ENCODE data around the gene WNT10A.

WNT10A gene

GRCh38 chr2:218877331-218877730 lies 3.3 kb upstream of the WNT10A start:
- Histone ChIP-seq H3K9me3 (ENCODE audit: control insufficient read depth in 1 of 2, low read length in 2 of 2) (no peaks in the 10 kb centered on the region), H3K4me1 (ENCODE audit: control insufficient read depth in 1 of 2, insufficient read depth in 2 of 2, low read length in 2 of 2) (peaks cover 3 to 14% of the 10 kb centered on the region in 2 donors), H3K27ac (ENCODE audit: low read depth, low read length) (no peak overlapping the region), H3K27me3 (ENCODE audit: control insufficient read depth in 1 of 2, insufficient read depth in 2 of 2, low read length in 2 of 2) (peaks cover 81 to 85% of the 10 kb centered on the region in 2 donors), H3K9ac (ENCODE audit: low read depth in 1 of 2, low read length in 2 of 2) (no peak overlapping the region), H3K36me3 (ENCODE audit: control insufficient read depth in 1 of 2, insufficient read depth in 2 of 2, low read length in 2 of 2) (no peaks in the 10 kb centered on the region), H3K4me3 (ENCODE audit: low read depth in 1 of 2, low read length in 2 of 2) (no peak overlapping the region)

- Histone ChIP-seq H3K9ac (ENCODE audit: low read depth in 1 of 2, low read length in 2 of 2) (no peak overlapping the region), H3K27me3 (ENCODE audit: control insufficient read depth in 1 of 2, insufficient read depth in 2 of 2, low read length in 2 of 2) (peaks cover 81 to 85% of the 10 kb centered on the region in 2 donors), H3K36me3 (ENCODE audit: control insufficient read depth in 1 of 2, insufficient read depth in 2 of 2, low read length in 2 of 2) (no peaks in the 10 kb centered on the region), H3K27ac (ENCODE audit: low read depth, low read length) (no peak overlapping the region), H3K4me1 (ENCODE audit: control insufficient read depth in 1 of 2, insufficient read depth in 2 of 2, low read length in 2 of 2) (peaks cover 5 to 19% of the 10 kb centered on the region in 2 donors), H3K4me3 (ENCODE audit: low read depth in 1 of 2, low read length in 2 of 2) (no peak overlapping the region), H3K9me3 (ENCODE audit: control insufficient read depth in 1 of 2, low read length in 2 of 2) (no peaks in the 10 kb centered on the region)
These were observed 2.8 kb upstream of the WNT10A start for GRCh38 chr2:218877891-218878290.

- Histone ChIP-seq H3K9ac (ENCODE audit: low read depth in 1 of 2, low read length in 2 of 2) (no peak overlapping the region), H3K4me1 (ENCODE audit: control insufficient read depth in 1 of 2, insufficient read depth in 2 of 2, low read length in 2 of 2) (peaks cover 5 to 22% of the 10 kb centered on the region in 2 donors), H3K27me3 (ENCODE audit: control insufficient read depth in 1 of 2, insufficient read depth in 2 of 2, low read length in 2 of 2) (peaks cover 78 to 83% of the 10 kb centered on the region in 2 donors), H3K9me3 (ENCODE audit: control insufficient read depth in 1 of 2, low read length in 2 of 2) (no peaks in the 10 kb centered on the region), H3K27ac (ENCODE audit: low read depth, low read length) (no peak overlapping the region), H3K36me3 (ENCODE audit: control insufficient read depth in 1 of 2, insufficient read depth in 2 of 2, low read length in 2 of 2) (no peaks in the 10 kb centered on the region), H3K4me3 (ENCODE audit: low read depth in 1 of 2, low read length in 2 of 2) (no peak overlapping the region)
These were observed 2.2 kb upstream of the WNT10A start for GRCh38 chr2:218878486-218878885.

- H3K36me3 ChIP-seq (ENCODE audit: control insufficient read depth in 1 of 2, insufficient read depth in 2 of 2, low read length in 2 of 2): no peaks in the 10 kb centered on the region
- H3K4me3 ChIP-seq (ENCODE audit: low read depth in 1 of 2, low read length in 2 of 2): peak overlapping the region in 1 of 2 donors; percentile 22
- no peaks in the 10 kb centered on the region for H3K9me3 ChIP-seq (ENCODE audit: control insufficient read depth in 1 of 2, low read length in 2 of 2)
- no peak overlapping the region for H3K9ac ChIP-seq (ENCODE audit: low read depth in 1 of 2, low read length in 2 of 2)
- no peak overlapping the region for H3K27ac ChIP-seq (ENCODE audit: low read depth, low read length)
- peaks cover 74 to 76% of the 10 kb centered on the region in 2 donors for H3K27me3 ChIP-seq (ENCODE audit: control insufficient read depth in 1 of 2, insufficient read depth in 2 of 2, low read length in 2 of 2)
- peaks cover 5 to 26% of the 10 kb centered on the region in 2 donors for H3K4me1 ChIP-seq (ENCODE audit: control insufficient read depth in 1 of 2, insufficient read depth in 2 of 2, low read length in 2 of 2)
These were observed 1.5 kb upstream of the WNT10A start for GRCh38 chr2:218878926-218879761.

- Histone ChIP-seq H3K4me1 (ENCODE audit: control insufficient read depth in 1 of 2, insufficient read depth in 2 of 2, low read length in 2 of 2) (peaks cover 5 to 26% of the 10 kb centered on the region in 2 donors), H3K9me3 (ENCODE audit: control insufficient read depth in 1 of 2, low read length in 2 of 2) (no peaks in the 10 kb centered on the region), H3K9ac (ENCODE audit: low read depth in 1 of 2, low read length in 2 of 2) (no peak overlapping the region), H3K27me3 (ENCODE audit: control insufficient read depth in 1 of 2, insufficient read depth in 2 of 2, low read length in 2 of 2) (peaks cover 74 to 76% of the 10 kb centered on the region in 2 donors), H3K4me3 (ENCODE audit: low read depth in 1 of 2, low read length in 2 of 2) (peak overlapping the region; percentile 22 to 55), H3K36me3 (ENCODE audit: control insufficient read depth in 1 of 2, insufficient read depth in 2 of 2, low read length in 2 of 2) (no peaks in the 10 kb centered on the region), H3K27ac (ENCODE audit: low read depth, low read length) (no peak overlapping the region)
These were observed 913 bp upstream of the WNT10A start for GRCh38 chr2:218879776-218880101.

- Histone ChIP-seq H3K4me1 (ENCODE audit: control insufficient read depth in 1 of 2, insufficient read depth in 2 of 2, low read length in 2 of 2) (peaks cover 5 to 26% of the 10 kb centered on the region in 2 donors), H3K36me3 (ENCODE audit: control insufficient read depth in 1 of 2, insufficient read depth in 2 of 2, low read length in 2 of 2) (no peaks in the 10 kb centered on the region), H3K9ac (ENCODE audit: low read depth in 1 of 2, low read length in 2 of 2) (no peak overlapping the region), H3K27ac (ENCODE audit: low read depth, low read length) (peak overlapping the region; percentile 10), H3K27me3 (ENCODE audit: control insufficient read depth in 1 of 2, insufficient read depth in 2 of 2, low read length in 2 of 2) (peaks cover 67 to 70% of the 10 kb centered on the region in 2 donors), H3K9me3 (ENCODE audit: control insufficient read depth in 1 of 2, low read length in 2 of 2) (no peaks in the 10 kb centered on the region), H3K4me3 (ENCODE audit: low read depth in 1 of 2, low read length in 2 of 2) (peak overlapping the region; percentile 14 to 55)
These were observed 375 bp downstream of the WNT10A start for GRCh38 chr2:218880859-218881594.

- no peaks in the 10 kb centered on the region for H3K9me3 ChIP-seq (ENCODE audit: control insufficient read depth in 1 of 2, low read length in 2 of 2)
- peak overlapping the region; percentile 30 to 55 for H3K4me3 ChIP-seq (ENCODE audit: low read depth in 1 of 2, low read length in 2 of 2)
- H3K27ac ChIP-seq (ENCODE audit: low read depth, low read length): no peak overlapping the region
- H3K27me3 ChIP-seq (ENCODE audit: control insufficient read depth in 1 of 2, insufficient read depth in 2 of 2, low read length in 2 of 2): peaks cover 60 to 66% of the 10 kb centered on the region in 2 donors
- no peak overlapping the region for H3K9ac ChIP-seq (ENCODE audit: low read depth in 1 of 2, low read length in 2 of 2)
- H3K4me1 ChIP-seq (ENCODE audit: control insufficient read depth in 1 of 2, insufficient read depth in 2 of 2, low read length in 2 of 2): peaks cover 5 to 26% of the 10 kb centered on the region in 2 donors
- no peaks in the 10 kb centered on the region for H3K36me3 ChIP-seq (ENCODE audit: control insufficient read depth in 1 of 2, insufficient read depth in 2 of 2, low read length in 2 of 2)
These were observed 1.2 kb downstream of the WNT10A start for GRCh38 chr2:218881744-218882460.

- H3K27ac ChIP-seq (ENCODE audit: low read depth, low read length): no peak overlapping the region
- H3K4me1 ChIP-seq (ENCODE audit: control insufficient read depth in 1 of 2, insufficient read depth in 2 of 2, low read length in 2 of 2): peaks cover 5 to 28% of the 10 kb centered on the region in 2 donors
- peaks cover 56 to 62% of the 10 kb centered on the region in 2 donors for H3K27me3 ChIP-seq (ENCODE audit: control insufficient read depth in 1 of 2, insufficient read depth in 2 of 2, low read length in 2 of 2)
These were observed 1.8 kb downstream of the WNT10A start for GRCh38 chr2:218882461-218882816.

GRCh38 chr2:218882866-218883366 lies 2.3 kb downstream of the WNT10A start:
- no peak overlapping the region for H3K9ac ChIP-seq (ENCODE audit: low read depth in 1 of 2, low read length in 2 of 2)
- no peaks in the 10 kb centered on the region for H3K9me3 ChIP-seq (ENCODE audit: control insufficient read depth in 1 of 2, low read length in 2 of 2)
- H3K4me3 ChIP-seq (ENCODE audit: low read depth in 1 of 2, low read length in 2 of 2): no peak overlapping the region
- H3K4me1 ChIP-seq (ENCODE audit: control insufficient read depth in 1 of 2, insufficient read depth in 2 of 2, low read length in 2 of 2): peaks cover 5 to 29% of the 10 kb centered on the region in 2 donors
- H3K36me3 ChIP-seq (ENCODE audit: control insufficient read depth in 1 of 2, insufficient read depth in 2 of 2, low read length in 2 of 2): no peaks in the 10 kb centered on the region
- H3K27ac ChIP-seq (ENCODE audit: low read depth, low read length): no peak overlapping the region
- H3K27me3 ChIP-seq (ENCODE audit: control insufficient read depth in 1 of 2, insufficient read depth in 2 of 2, low read length in 2 of 2): peaks cover 52 to 58% of the 10 kb centered on the region in 2 donors

More at GRCh38 chr2:218882461-218882816, 1.8 kb downstream of the WNT10A start:
- no peaks in the 10 kb centered on the region for H3K36me3 ChIP-seq (ENCODE audit: control insufficient read depth in 1 of 2, insufficient read depth in 2 of 2, low read length in 2 of 2)
- no peak overlapping the region for H3K4me3 ChIP-seq (ENCODE audit: low read depth in 1 of 2, low read length in 2 of 2)
- H3K9me3 ChIP-seq (ENCODE audit: control insufficient read depth in 1 of 2, low read length in 2 of 2): no peaks in the 10 kb centered on the region
- no peak overlapping the region for H3K9ac ChIP-seq (ENCODE audit: low read depth in 1 of 2, low read length in 2 of 2)
